VCaP (cell line): ENCODE measurements around the gene MICAL3.

ENCODE experiments used
- H3K27ac ChIP-seq: fragments of 450-650 bp; 2 replicates; pipeline ENCODE4 v1.5.1; 2017
- CTCF ChIP-seq: fragments of 450-650 bp; conservative IDR thresholded peaks from 2 replicates; pipeline ENCODE4 v1.5.1; 2017; ENCODE audit warnings: mild to moderate bottlenecking, moderate library complexity

Gene MICAL3

GRCh38 chr22:18008136-18008535, 16.2 kb downstream of the MICAL3 start:
- H3K27ac ChIP-seq, result no peak overlapping the region
- TF ChIP-seq CTCF, result no peak

- no peak overlapping the region for H3K27ac ChIP-seq
- no peak for TF ChIP-seq CTCF
These were observed 19.0 kb downstream of the MICAL3 start for GRCh38 chr22:18005201-18005926.

GRCh38 chr22:18001894-18002315, 22.5 kb downstream of the MICAL3 start:
- peak overlapping the region; percentile 94 for H3K27ac ChIP-seq

- peak; percentile 80 for TF ChIP-seq CTCF
- peak overlapping the region; percentile 94 for H3K27ac ChIP-seq
These were observed 23.1 kb downstream of the MICAL3 start for GRCh38 chr22:18001040-18001893.

- TF ChIP-seq CTCF, result no peak
- peak overlapping the region; percentile 94 for H3K27ac ChIP-seq
These were observed 23.8 kb downstream of the MICAL3 start for GRCh38 chr22:18000441-18001039.

- peak overlapping the region; percentile 94 for H3K27ac ChIP-seq
These were observed 24.5 kb downstream of the MICAL3 start for GRCh38 chr22:17999851-18000250.

GRCh38 chr22:17998913-17999312, 25.4 kb downstream of the MICAL3 start:
- TF ChIP-seq CTCF, result no peak
- no peak overlapping the region for H3K27ac ChIP-seq

More at GRCh38 chr22:17999851-18000250, 24.5 kb downstream of the MICAL3 start:
- no peak for TF ChIP-seq CTCF
